ENCODE measurements around the gene MDFI. TPM values are rescaled to one million over a fixed set of nuclear protein-coding genes. Genes with fewer than 3 reads are reported as not detected.

Gene MDFI
- total RNA-seq, 1 donor from 2014 or later, result 61.2 TPM

- DNase-seq (ENCODE audit: low read depth), result no peak
- TF ChIP-seq CTCF (conservative IDR thresholded peaks at IDR 0.05; ENCODE audit: low read depth, low read length), result no peak
- H3K4me3 ChIP-seq (ENCODE audit: low read depth, low read length), result no peak overlapping the region
Observed at GRCh38 chr6:41623330-41623729, 14.9 kb upstream of the MDFI start.

- no peak for TF ChIP-seq CTCF (conservative IDR thresholded peaks at IDR 0.05; ENCODE audit: low read depth, low read length)
- no peak for DNase-seq (ENCODE audit: low read depth)
- no peak overlapping the region for H3K4me3 ChIP-seq (ENCODE audit: low read depth, low read length)
Observed at GRCh38 chr6:41624621-41625380, 13.5 kb upstream of the MDFI start.

- no peak overlapping the region for H3K4me3 ChIP-seq (ENCODE audit: low read depth, low read length)
- TF ChIP-seq CTCF (conservative IDR thresholded peaks at IDR 0.05; ENCODE audit: low read depth, low read length), result no peak
- DNase-seq (ENCODE audit: low read depth), result no peak
Observed at GRCh38 chr6:41625442-41625841, 12.8 kb upstream of the MDFI start.

DNA sequence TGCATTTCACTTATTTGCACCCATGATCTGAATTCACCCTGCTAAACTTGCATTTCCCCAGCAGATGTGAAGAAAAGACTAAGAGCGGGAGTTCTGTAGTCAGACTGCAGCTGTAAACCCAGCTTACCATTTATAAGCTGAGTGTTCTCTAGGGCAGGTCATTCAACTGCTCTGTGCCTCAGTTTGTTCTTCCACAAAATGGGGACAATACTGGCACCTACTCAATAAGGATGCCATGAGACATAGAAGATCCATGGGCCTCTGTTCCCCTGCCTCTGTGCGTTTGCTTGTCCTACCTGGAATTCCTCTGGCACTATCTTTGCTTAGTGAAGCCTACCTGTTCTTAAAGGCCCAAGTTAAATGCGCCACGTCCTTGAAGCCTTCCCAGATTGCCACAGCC is 12.2 kb upstream of the MDFI start:
- no peak overlapping the region for H3K4me3 ChIP-seq (ENCODE audit: low read depth, low read length)
- TF ChIP-seq CTCF (conservative IDR thresholded peaks at IDR 0.05; ENCODE audit: low read depth, low read length), result no peak

DNA sequence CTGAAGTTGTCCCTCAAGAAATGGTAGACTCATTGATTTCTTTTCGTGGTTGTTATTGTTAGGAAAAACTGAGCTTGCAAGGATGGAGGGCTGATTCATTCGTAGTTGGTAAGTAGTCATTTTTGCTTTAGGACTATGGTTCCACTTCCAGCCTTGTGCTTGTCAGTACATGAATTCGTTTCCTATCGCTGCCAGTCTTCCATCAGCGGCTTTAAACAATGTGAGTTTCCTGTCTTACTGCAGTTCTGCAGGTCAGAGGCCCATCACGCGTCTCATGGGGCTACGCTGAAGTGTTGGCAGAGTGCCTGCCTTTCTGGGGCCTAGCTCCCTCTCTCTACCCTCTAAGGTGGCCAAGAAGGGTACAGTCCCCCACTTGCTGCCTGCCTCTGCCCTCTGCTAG is 11.4 kb upstream of the MDFI start:
- no peak for DNase-seq (ENCODE audit: low read depth)
- no peak overlapping the region for H3K4me3 ChIP-seq (ENCODE audit: low read depth, low read length)
- TF ChIP-seq CTCF (conservative IDR thresholded peaks at IDR 0.05; ENCODE audit: low read depth, low read length), result no peak

More for the DNA sequence above, 12.2 kb upstream of the MDFI start:
- DNase-seq (ENCODE audit: low read depth), result no peak

GRCh38 chr6:41629128-41629527 is 9.1 kb upstream of the MDFI start:
- DNase-seq (ENCODE audit: low read depth), result no peak
- TF ChIP-seq CTCF (conservative IDR thresholded peaks at IDR 0.05; ENCODE audit: low read depth, low read length), result no peak
- no peak overlapping the region for H3K4me3 ChIP-seq (ENCODE audit: low read depth, low read length)

GRCh38 chr6:41630069-41630468 is 8.2 kb upstream of the MDFI start:
- DNase-seq (ENCODE audit: low read depth), result no peak
- no peak for TF ChIP-seq CTCF (conservative IDR thresholded peaks at IDR 0.05; ENCODE audit: low read depth, low read length)
- no peak overlapping the region for H3K4me3 ChIP-seq (ENCODE audit: low read depth, low read length)
